Measurements from ENCODE around the gene NUP37. TPM values are rescaled to one million over a fixed set of nuclear protein-coding genes. Genes with fewer than 3 reads are reported as not detected.
"Not testable (repeated sequence)": the region's sequence is repeated elsewhere in the genome, so short reads cannot be mapped to it uniquely, and the experiment has no call there.

NUP37 gene
- polyA plus RNA-seq, 3 donors, result 30.4 to 40.0 (median 33.9) TPM

GRCh38 chr12:102110782-102111181, 9.1 kb downstream of the NUP37 start:
- DNase-seq (ENCODE audit: extremely low read depth in 1 of 11, low read depth in 9 of 11, low spot score in 4 of 11), result no peak

DNA sequence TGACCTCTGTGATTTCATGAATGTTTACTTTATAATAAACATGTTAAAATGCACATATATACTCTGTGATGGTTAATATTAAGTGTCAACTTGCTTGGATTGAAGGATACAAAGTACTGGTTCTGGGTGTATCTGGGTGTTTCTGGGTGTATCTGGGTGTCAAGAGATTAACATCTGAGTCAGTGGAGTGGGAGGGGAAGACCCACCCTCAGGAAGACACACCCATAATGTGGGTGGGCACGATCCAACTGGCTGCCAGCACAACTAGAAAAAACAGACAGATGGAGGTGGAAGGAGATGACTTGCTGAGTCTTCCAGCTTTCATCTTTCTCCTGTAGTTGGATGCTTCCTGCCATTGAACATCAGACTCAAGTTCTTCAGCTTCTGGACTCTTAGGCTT, 11.9 kb downstream of the NUP37 start:
- no peak for DNase-seq (ENCODE audit: extremely low read depth in 1 of 11, low read depth in 9 of 11, low spot score in 4 of 11)

GRCh38 chr12:102106905-102107304, 13.0 kb downstream of the NUP37 start:
- DNase-seq (ENCODE audit: extremely low read depth in 1 of 11, low read depth in 9 of 11, low spot score in 4 of 11), result no peak

DNA sequence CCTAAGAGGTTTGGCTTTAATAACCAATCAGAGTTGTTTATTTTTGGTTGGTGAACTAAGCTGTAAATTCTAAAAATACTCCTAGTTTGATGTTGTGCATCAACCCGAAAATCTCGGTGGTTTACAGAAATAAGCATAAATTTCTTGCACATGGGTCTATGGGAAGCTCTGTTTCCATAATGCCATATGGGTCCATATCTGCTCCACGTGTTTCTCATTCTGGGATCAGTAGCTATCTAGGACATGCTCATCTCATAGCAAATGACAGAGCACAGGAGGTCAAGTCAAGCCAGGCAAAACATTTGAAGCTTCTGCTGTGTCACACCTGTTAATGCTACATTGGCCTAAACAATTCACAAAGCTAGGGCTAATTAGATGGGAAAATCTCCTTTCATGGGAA, 23.1 kb downstream of the NUP37 start:
- no peak for DNase-seq (ENCODE audit: extremely low read depth in 1 of 11, low read depth in 9 of 11, low spot score in 4 of 11)

DNA sequence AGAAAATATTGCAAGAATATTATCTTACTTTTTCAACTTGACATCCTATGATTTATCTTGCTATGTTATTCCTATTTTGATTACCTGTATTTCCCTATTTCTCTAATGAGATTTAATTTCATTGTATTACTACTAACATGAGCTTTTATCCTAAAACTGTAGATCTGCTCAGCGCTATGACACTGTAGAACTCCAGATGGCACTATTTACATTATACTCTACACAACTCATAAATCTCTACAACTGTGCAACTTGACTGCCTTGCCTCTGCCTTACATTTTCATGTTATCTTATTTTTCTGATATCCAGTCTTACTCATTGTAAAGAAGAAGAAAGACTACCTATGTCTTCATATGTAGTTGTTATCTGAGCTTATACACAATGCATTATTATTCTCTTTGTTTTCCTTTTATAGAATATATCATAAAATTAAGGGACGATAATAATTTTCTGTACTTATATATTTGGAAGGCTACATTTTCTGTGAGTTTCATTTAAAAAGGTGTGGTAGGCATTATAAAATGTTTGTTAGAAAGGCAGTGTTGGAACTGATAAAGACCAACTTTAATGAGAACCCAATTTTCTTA, 24.1 kb downstream of the NUP37 start:
- peak in 1 of 11 donors; percentile 12 for DNase-seq (ENCODE audit: extremely low read depth in 1 of 11, low read depth in 9 of 11, low spot score in 4 of 11)

DNA sequence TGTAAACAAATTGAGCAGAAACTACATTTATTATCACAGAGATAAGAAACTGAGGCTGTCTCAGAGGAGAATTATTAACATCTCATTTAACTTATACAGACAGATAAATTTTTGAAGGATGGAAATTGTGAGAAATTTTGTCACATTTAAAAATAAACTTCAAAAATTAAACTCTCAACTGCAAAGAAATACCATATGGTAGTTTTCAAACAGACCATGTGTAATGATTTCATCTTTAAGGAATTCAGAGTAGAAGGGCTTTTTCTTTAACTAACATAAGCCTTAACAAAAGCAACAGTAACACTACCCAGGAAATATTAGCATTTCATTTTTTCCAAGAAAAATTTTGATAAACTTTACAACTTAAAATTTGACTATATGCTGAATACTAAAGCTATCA, 26.6 kb downstream of the NUP37 start:
- no peak for DNase-seq (ENCODE audit: extremely low read depth in 1 of 11, low read depth in 9 of 11, low spot score in 4 of 11)

DNA sequence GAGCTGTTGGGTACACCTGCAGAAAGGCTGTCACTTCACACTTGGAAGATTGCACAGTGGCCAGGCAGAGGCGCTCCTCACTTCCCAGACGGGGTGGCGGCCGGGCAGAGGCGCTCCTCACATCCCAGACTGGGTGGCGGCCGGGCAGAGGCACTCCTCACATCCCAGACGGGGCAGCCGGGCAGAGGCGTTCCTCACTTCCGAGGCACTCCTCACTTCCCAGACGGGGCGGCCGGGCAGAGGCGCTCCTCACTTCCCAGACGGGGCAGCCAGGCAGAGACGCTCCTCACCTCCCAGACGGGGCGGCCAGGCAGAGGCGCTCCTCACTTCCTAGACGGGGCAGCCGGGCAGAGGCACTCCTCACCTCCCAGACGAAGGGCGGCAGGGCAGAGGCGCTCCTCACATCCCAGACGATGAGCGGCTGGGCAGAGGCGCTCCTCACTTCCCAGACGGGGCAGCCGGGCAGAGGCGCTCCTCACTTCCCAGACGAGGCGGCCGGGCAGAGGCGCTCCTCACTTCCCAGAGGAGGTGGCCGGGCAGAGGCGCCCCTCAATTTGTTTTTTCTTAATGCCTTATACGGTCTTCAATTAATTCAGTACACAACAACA, 30.6 kb downstream of the NUP37 start:
- DNase-seq (ENCODE audit: extremely low read depth in 1 of 11, low read depth in 9 of 11, low spot score in 4 of 11), result not testable (repeated sequence)

DNA sequence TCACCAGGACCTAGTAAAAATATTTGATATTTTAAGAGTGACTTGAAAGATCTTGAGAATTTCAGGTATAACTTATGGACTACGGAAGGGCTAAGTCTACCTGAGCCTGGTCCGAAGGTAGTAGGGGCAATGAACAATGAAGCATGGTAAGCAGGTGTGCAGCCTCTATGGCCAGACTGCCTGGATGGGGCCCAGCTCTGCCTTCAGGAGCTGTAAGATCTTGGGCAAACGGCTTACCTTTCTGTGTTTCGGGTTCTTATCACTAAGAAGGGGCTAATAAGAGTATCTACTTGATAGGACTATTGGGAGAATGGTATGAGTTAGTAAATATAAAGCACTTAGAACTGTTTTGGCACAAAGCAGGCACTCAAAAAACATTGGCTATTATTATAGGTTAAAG, 39.1 kb downstream of the NUP37 start:
- DNase-seq (ENCODE audit: extremely low read depth in 1 of 11, low read depth in 9 of 11, low spot score in 4 of 11), result no peak

DNA sequence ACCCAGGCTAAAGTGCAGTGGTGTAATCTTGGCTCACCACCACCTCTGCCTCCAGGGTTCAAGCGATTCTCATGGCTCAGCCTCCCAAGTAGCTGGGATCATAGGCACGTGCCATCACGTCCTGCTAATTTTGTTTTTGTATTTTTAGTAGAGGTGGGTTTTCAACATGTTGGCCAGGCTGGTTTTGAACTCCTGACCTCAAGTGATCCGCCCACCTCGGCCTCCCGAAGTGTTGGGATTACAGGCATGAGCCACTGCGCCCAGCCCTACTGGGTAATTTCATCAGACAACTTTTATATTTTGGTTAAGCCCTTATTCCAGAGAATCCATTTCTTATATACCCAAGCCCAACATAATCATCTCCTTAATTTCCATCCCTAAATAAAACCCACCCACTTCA, 47.8 kb downstream of the NUP37 start:
- DNase-seq (ENCODE audit: extremely low read depth in 1 of 11, low read depth in 9 of 11, low spot score in 4 of 11), result not testable (repeated sequence)

GRCh38 chr12:102069707-102070106, 50.2 kb downstream of the NUP37 start:
- DNase-seq (ENCODE audit: extremely low read depth in 1 of 11, low read depth in 9 of 11, low spot score in 4 of 11), result no peak

DNA sequence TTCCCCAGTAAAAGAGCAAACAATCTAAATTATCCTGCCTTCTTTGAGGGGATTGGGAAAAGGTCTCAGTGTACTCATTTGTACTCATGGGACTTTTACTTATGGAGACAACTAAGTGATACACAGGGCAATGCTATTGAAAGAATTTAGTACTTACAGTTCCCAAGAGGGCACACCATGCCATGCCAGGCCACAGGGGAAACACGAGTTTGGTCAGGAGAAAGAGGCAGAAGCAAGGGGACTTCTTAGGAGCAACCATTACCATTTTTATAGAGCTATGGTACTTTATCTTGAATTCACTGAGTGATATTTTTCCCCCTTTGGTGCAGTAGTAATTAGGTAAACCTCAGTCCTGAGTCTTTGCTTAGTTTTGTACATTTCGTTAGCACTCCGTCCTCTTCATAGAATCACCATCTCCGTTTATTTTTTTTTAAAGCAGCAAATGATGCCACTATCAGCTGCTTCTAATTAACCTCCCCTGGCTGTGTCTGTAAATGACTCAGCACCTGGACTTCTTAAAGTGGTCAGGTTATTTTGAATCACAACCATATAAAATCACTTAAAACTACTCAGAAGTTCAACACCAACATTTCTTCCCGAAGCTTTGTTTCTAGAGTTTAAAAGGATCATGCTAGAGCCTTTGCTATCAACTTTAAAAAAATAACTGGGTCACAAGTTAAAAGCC, 52.2 kb downstream of the NUP37 start:
- no peak for DNase-seq (ENCODE audit: extremely low read depth in 1 of 11, low read depth in 9 of 11, low spot score in 4 of 11)

DNA sequence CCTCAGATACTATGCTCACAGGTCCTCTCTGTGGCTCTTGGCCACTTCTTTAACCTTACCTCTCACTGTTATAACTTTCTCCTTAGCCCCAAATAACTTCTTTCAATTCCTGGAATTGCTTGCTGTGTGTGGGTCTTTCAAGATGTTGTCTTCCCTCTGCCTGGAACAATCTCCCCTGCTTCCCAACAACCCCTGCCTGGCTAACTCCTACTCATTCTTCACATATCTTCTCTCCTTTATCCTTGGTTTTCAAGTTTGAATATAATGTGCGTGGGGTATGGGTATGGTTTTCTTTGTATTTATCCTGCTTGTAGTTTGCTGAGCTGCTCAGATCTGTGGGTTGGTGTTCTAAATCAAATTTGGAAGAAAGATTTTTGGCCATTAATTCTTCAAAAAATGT, 55.4 kb downstream of the NUP37 start:
- no peak for DNase-seq (ENCODE audit: extremely low read depth in 1 of 11, low read depth in 9 of 11, low spot score in 4 of 11)

DNA sequence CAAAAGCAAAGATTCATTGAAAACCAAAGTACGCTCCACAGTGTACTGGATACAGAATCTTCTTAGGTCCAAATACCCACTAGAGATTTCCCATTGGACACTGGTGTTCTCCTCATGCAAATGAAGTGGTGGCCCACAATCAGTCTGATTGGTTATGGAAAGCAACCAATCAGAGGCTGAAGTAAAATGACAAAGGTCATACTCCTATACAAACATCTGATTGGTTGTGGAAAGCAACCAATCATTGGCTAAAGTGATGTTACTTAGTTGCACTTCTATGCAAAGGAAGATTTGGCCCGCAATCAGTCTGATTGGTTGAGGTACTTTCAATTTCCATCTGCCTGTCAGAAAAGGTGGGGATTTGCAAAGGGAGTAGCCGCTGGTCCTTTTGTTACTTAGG, 56.8 kb downstream of the NUP37 start:
- no peak for DNase-seq (ENCODE audit: extremely low read depth in 1 of 11, low read depth in 9 of 11, low spot score in 4 of 11)

DNA sequence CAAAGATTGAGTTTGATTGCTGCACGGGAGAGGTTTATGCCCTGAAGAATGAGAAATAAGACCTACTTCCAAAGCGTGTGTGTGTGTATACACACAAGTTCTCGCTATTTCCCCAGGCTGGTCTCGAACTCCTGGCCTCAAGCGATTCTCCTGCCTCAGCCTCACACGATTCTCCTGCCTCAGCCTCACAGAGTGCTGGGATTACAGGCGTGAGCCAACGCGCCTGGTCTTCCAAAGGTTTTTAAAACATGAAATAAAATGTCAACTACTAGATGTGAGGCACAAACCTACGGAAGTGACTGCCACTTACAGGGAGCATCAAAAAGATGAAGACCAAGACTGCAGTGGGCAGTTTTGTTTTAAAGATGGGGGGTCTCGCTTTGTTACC, 57.5 kb downstream of the NUP37 start:
- DNase-seq (ENCODE audit: extremely low read depth in 1 of 11, low read depth in 9 of 11, low spot score in 4 of 11), result peak in 1 of 11 donors; percentile 5

GRCh38 chr12:102061560-102062418, 58.1 kb downstream of the NUP37 start, which contains the start of gene WASHC3:
WASHC3 (minus strand) TSS chr12:102061991; CDS start chr12:102061962, 29 bp downstream.
- peak; percentile 81 to 96 (median 91) for DNase-seq (ENCODE audit: extremely low read depth in 1 of 11, low read depth in 9 of 11, low spot score in 4 of 11)

GRCh38 chr12:102061096-102061559, 58.8 kb downstream of the NUP37 start:
- peak in 3 of 11 donors; percentile 2 to 8 (median 6) for DNase-seq (ENCODE audit: extremely low read depth in 1 of 11, low read depth in 9 of 11, low spot score in 4 of 11)

GRCh38 chr12:102059343-102059742, 60.6 kb downstream of the NUP37 start:
- DNase-seq (ENCODE audit: extremely low read depth in 1 of 11, low read depth in 9 of 11, low spot score in 4 of 11), result no peak

GRCh38 chr12:102054345-102054744, 65.6 kb downstream of the NUP37 start:
- no peak for DNase-seq (ENCODE audit: extremely low read depth in 1 of 11, low read depth in 9 of 11, low spot score in 4 of 11)

DNA sequence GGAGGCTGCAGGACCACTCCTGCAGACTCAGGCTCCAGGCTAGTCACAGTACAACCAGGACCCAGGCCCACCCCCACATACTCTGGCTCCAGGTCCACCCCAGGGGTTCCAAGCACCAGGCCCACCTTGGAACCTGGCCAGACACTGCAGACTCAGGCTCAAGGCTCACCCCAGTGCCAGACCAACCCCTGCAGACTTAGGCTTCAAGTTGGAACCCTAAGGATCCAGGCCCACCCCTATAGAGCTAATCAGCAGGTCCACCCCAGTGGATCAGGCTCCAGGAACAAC, 66.9 kb downstream of the NUP37 start:
- DNase-seq (ENCODE audit: extremely low read depth in 1 of 11, low read depth in 9 of 11, low spot score in 4 of 11), result no peak

All from renal cortex interstitium (tissue), 11 donors.